ENCODE measurements around the gene MELK.

The MELK gene

GRCh38 chr9:36584620-36585460, 12.1 kb downstream of the MELK start:
- Histone ChIP-seq H3K4me3 (no peak overlapping the region), H3K27ac (no peak overlapping the region)
- TF ChIP-seq, protein P1, sequence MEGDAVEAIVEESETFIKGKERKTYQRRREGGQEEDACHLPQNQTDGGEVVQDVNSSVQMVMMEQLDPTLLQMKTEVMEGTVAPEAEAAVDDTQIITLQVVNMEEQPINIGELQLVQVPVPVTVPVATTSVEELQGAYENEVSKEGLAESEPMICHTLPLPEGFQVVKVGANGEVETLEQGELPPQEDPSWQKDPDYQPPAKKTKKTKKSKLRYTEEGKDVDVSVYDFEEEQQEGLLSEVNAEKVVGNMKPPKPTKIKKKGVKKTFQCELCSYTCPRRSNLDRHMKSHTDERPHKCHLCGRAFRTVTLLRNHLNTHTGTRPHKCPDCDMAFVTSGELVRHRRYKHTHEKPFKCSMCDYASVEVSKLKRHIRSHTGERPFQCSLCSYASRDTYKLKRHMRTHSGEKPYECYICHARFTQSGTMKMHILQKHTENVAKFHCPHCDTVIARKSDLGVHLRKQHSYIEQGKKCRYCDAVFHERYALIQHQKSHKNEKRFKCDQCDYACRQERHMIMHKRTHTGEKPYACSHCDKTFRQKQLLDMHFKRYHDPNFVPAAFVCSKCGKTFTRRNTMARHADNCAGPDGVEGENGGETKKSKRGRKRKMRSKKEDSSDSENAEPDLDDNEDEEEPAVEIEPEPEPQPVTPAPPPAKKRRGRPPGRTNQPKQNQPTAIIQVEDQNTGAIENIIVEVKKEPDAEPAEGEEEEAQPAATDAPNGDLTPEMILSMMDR (IDR thresholded peaks at IDR 0.05), result no peak
- DNase-seq (ENCODE audit: low spot score), result no peak

DNA sequence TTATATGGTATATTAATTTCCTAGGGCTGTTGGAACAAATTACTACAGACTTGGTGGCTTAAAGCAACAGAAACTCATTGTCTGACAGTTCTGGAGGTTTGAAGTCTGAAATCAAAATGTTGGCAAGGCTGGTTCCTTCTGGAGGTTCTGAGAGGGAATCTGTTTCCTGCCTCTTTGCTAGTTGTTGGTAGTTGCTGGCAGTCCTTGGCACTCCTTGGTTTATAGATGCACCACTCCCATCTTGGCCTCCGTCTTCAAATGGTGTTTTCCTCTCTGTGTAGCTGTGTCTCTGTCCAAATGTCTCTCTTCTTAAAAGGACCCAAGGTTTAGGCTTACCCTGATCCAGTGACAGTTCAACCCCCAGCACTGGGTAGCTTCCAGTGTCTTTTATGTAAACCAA, 17.5 kb downstream of the MELK start:
- no peak for DNase-seq (ENCODE audit: low spot score)

GRCh38 chr9:36592801-36593583, 20.3 kb downstream of the MELK start:
- H3K4me3 ChIP-seq, result no peak overlapping the region
- TF ChIP-seq, protein P1 (IDR thresholded peaks at IDR 0.05), result no peak
- no peak overlapping the region for H3K27ac ChIP-seq
- no peak for DNase-seq (ENCODE audit: low spot score)

More for the DNA sequence above, 17.5 kb downstream of the MELK start:
- Histone ChIP-seq H3K27ac (no peak overlapping the region), H3K4me3 (no peak overlapping the region)
- TF ChIP-seq, protein P1 (IDR thresholded peaks at IDR 0.05), result no peak

DNA sequence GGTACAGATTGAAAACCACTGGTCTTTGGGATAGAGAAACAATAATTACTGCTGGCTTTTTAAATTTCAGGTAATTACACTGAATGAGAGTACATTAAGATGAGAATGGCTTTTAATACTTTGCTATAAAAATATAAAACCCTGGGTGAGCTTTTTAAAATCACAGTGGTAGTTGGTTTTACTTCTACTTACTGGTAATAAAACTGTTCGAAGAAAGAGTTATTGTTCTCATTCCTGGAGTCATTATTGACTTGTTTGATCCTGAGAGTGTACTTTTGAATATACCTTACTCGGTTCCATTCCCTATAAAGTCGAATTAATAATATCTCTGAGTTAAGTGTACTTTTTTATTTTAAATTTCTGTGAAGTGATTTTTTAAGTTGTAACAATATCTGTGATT, 21.5 kb downstream of the MELK start:
- Histone ChIP-seq H3K27ac (no peak overlapping the region), H3K4me3 (no peak overlapping the region)
- no peak for DNase-seq (ENCODE audit: low spot score)
- TF ChIP-seq, protein P1 (IDR thresholded peaks at IDR 0.05), result no peak

DNA sequence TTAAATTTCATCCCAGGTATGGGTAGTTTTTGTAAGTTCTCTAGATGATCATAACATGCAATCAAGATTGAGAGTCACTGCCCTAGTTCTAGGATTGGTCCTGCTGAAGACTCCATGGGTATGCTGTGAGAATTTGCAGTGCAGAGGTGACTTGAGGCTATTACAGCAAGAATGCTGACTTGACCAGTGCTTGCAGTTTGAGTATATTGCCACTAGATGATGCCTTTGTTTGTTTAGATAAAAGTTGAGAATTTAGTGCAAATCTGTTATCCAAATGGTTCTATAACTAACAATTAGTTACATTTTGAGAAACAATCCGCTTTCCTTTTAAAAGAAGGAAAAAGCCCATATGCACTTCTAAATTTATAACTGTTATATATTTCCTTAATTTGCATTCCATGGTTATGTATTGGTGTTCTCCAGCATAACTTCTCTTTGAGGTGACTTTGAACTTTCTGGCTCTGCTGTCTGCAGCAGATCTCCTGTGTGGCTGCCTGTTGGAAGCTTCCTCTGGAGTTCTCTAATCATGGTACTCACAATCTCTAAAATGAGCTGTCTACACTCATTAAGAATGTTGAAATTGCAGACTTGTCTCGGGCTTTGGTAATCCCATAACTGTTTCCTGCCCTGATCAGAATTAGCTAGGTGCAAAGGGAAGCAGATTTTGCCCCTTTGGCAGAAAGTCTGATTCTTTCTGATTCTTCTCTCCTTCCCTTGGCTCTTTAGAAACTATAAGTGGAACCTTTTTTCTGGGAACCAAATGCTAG, 24.9 kb downstream of the MELK start:
- H3K4me3 ChIP-seq, result no peak overlapping the region
- DNase-seq (ENCODE audit: low spot score), result no peak
- TF ChIP-seq, protein P1 (IDR thresholded peaks at IDR 0.05), result no peak
- H3K27ac ChIP-seq, result no peak overlapping the region

DNA sequence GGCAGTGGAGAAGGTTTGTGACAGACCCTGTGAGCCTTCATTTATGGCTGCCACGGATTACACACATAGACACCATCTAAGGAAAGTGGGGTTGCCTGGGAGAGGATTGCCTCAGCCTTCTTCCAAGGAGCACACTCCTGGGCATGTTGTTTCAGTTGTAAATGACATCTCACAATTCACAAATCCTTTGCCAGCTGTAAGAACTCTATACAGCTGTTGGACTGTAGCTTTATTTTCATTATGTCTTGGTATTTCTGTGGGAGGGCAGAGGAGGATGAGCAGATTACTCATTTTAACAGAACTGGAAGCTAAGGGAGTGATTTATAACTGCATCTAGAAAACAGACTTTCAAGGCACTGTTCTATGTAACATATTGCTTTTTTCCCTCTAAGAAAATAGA, 25.6 kb downstream of the MELK start:
- DNase-seq (ENCODE audit: low spot score), result no peak
- Histone ChIP-seq H3K27ac (no peak overlapping the region), H3K4me3 (no peak overlapping the region)
- TF ChIP-seq, protein P1 (IDR thresholded peaks at IDR 0.05), result no peak

Measured in coronary artery (tissue), 2 donors.